ENCODE data around the gene RCC1. TPM values are rescaled to one million over a fixed set of nuclear protein-coding genes. Genes with fewer than 3 reads are reported as not detected.
"Not testable (repeated sequence)": the region's sequence is repeated elsewhere in the genome, so short reads cannot be mapped to it uniquely, and the experiment has no call there.

The RCC1 gene
- total RNA-seq, 6 experiments from 2014 or later, result 30.9 to 45.4 (median 38.4) TPM

DNA sequence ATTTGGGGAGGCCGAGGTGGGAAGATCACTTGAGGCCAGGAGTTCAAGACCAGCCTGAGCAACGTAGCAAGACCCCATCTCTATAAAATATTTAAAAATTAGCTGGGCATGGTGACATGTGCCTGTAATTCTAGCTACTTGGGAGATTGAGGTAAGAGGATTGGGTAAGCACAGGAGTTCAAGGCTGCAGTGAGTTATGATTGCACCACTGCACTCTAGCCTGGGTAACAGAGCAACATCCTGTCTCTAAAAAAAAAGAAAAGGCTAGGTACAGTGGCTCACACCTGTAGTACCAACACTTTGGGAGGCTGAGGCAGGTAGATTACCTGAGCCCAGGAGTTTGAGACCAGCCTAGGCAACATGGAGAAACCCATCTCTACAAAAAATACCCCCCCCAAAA lies 35.7 kb upstream of the RCC1 start:
- peaks cover 1% of the 10 kb centered on the region for H3K27me3 Mint-ChIP-seq (ENCODE audit: insufficient read depth)
- DNase-seq, result no peak
- no peak overlapping the region for H3K4me3 Mint-ChIP-seq
- H3K36me3 Mint-ChIP-seq (ENCODE audit: low read depth), result peaks cover 5% of the 10 kb centered on the region; the same call in 1 of the 2 replicates
- peaks cover 7% of the 10 kb centered on the region for H3K4me1 Mint-ChIP-seq (ENCODE audit: low read depth)
- TF ChIP-seq, protein P1, sequence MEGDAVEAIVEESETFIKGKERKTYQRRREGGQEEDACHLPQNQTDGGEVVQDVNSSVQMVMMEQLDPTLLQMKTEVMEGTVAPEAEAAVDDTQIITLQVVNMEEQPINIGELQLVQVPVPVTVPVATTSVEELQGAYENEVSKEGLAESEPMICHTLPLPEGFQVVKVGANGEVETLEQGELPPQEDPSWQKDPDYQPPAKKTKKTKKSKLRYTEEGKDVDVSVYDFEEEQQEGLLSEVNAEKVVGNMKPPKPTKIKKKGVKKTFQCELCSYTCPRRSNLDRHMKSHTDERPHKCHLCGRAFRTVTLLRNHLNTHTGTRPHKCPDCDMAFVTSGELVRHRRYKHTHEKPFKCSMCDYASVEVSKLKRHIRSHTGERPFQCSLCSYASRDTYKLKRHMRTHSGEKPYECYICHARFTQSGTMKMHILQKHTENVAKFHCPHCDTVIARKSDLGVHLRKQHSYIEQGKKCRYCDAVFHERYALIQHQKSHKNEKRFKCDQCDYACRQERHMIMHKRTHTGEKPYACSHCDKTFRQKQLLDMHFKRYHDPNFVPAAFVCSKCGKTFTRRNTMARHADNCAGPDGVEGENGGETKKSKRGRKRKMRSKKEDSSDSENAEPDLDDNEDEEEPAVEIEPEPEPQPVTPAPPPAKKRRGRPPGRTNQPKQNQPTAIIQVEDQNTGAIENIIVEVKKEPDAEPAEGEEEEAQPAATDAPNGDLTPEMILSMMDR (IDR thresholded peaks at IDR 0.05), result no peak
- no peaks in the 10 kb centered on the region for H3K9me3 Mint-ChIP-seq
- H3K27ac Mint-ChIP-seq, result no peak overlapping the region

DNA sequence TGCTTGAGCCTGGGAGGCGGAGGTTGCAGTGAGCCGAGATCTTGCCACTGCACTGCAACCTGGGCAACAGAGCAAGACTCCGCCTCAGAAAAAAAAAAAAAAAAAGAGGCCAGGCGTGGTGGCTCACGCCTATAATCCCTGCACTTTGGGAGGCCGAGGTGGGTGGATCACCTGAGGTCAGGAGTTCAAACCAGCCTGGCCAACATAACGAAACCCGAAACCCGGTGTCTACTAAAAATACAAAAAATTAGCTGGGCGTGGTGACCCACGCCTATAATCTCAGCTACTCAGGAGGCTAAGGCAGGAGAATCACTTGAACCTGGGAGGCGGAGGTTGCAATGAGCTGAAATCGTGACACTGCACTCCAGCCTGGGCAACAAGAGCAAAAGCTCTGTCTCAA lies 26.3 kb upstream of the RCC1 start:
- not testable (repeated sequence) for H3K4me3 Mint-ChIP-seq
- peaks cover 20% of the 10 kb centered on the region for H3K36me3 Mint-ChIP-seq (ENCODE audit: low read depth)

DNA sequence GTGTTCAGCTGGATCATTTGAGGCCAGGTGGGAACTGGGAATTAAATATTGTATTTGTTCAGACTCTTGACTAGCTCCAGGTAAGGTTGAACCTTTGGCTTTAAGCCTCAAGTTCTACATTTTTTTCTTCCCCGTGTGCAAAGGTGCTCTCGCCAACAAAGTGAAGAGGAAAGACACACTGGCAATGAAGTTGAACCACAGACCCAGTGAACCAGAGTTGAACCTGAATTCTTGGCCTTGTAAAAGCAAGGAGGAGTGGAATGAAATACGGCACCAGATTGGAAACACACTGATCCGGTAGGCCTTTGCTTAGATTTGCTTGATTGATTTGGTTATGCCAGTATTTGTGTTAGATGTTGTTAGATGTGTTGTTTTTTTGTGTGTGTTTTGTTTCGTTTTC lies 25.5 kb upstream of the RCC1 start:
- H3K27ac Mint-ChIP-seq, result no peak overlapping the region
- H3K4me1 Mint-ChIP-seq (ENCODE audit: low read depth), result no peaks in the 10 kb centered on the region; the same call in 1 of the 2 replicates
- H3K4me3 Mint-ChIP-seq, result no peak overlapping the region

More for the DNA sequence above, 26.3 kb upstream of the RCC1 start:
- H3K27ac Mint-ChIP-seq; DNase-seq; H3K27me3 Mint-ChIP-seq (ENCODE audit: insufficient read depth); H3K9me3 Mint-ChIP-seq; H3K4me1 Mint-ChIP-seq (ENCODE audit: low read depth): not testable (repeated sequence)

DNA sequence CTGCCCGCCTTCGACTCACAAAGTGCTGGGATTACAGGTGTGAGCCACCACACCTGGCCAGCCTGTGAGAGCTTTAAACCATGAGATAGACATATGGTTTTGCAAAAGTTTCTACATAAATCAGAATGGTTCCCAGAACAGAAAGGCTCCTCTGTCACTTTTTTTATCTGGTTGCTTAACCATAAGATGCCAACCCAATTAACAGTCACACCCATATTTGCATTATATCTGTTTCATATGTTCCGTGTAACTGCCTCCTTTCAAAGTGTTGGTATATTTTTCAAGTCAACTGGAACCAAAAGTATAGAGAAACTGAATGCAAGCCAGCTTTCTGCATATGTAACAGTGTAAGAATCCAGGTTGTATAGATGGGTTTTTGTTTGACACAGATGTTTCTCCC lies 23.7 kb upstream of the RCC1 start:
- Mint-ChIP-seq H3K27ac (no peak overlapping the region), H3K4me3 (no peak overlapping the region), H3K36me3 (ENCODE audit: low read depth) (peaks cover 20% of the 10 kb centered on the region), H3K9me3 (no peaks in the 10 kb centered on the region), H3K27me3 (ENCODE audit: insufficient read depth) (no peaks in the 10 kb centered on the region; the same call in 1 of the 2 replicates), H3K4me1 (ENCODE audit: low read depth) (no peaks in the 10 kb centered on the region; the same call in 1 of the 2 replicates)
- TF ChIP-seq, protein P1 (IDR thresholded peaks at IDR 0.05), result no peak
- no peak for DNase-seq

More for the DNA sequence above, 25.5 kb upstream of the RCC1 start:
- no peak for DNase-seq
- no peaks in the 10 kb centered on the region for H3K9me3 Mint-ChIP-seq
- TF ChIP-seq, protein P1 (IDR thresholded peaks at IDR 0.05), result no peak
- H3K36me3 Mint-ChIP-seq (ENCODE audit: low read depth), result peaks cover 20% of the 10 kb centered on the region
- H3K27me3 Mint-ChIP-seq (ENCODE audit: insufficient read depth), result no peaks in the 10 kb centered on the region; the same call in 1 of the 2 replicates

DNA sequence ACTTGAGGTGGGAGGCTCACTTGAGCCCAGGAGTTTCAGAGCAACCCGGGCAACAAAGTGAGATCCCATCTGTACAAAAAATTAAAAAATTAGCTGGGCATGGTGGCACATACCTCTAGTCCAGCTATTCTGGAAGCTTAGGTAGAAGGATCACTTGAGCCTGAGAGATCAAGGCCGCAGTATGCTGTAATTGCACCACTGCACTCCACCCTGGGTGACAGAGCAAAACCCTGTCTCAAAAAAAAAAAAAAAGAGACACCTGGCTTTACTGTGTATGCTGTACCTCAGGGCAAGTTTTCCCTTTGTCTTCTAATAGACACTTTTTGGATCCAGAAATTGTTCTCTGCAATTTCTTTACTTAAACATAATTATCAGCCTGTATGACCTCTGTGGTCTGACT lies 23.1 kb upstream of the RCC1 start:
- H3K27me3 Mint-ChIP-seq (ENCODE audit: insufficient read depth), result no peaks in the 10 kb centered on the region; the same call in 1 of the 2 replicates
- no peak overlapping the region for H3K4me3 Mint-ChIP-seq
- TF ChIP-seq, protein P1 (IDR thresholded peaks at IDR 0.05), result no peak
- no peak for DNase-seq
- no peaks in the 10 kb centered on the region for H3K9me3 Mint-ChIP-seq
- H3K4me1 Mint-ChIP-seq (ENCODE audit: low read depth), result no peaks in the 10 kb centered on the region; the same call in 1 of the 2 replicates
- H3K27ac Mint-ChIP-seq, result peak overlapping the region; percentile 49; the same call in 1 of the 2 replicates
- H3K36me3 Mint-ChIP-seq (ENCODE audit: low read depth), result peaks cover 19% of the 10 kb centered on the region

DNA sequence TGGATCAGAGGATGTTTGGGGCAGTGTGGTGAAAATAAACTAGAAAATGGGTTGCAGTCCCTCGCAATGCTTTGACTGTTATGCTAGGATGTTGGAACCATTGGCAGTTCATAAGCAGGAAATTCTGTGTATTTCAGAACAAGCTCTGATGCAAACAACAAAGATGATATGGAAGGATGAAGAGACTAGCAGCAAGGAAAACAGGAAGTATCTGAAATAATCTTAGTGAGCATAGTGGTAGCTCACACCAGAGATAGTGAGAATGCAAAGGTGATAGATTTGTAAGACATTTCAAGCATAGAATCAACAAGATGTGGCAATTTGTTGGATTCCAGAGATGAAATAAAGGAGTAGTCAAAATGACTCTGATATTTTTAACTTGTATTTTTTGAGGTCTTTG lies 11.1 kb upstream of the RCC1 start:
- Mint-ChIP-seq H3K9me3 (no peaks in the 10 kb centered on the region), H3K36me3 (ENCODE audit: low read depth) (peaks cover 15% of the 10 kb centered on the region), H3K27ac (no peak overlapping the region), H3K4me1 (ENCODE audit: low read depth) (0 out of 2 replicates have a peak, but pooled peaks cover 3% of the 10 kb centered on the region), H3K27me3 (ENCODE audit: insufficient read depth) (peaks cover 1% of the 10 kb centered on the region), H3K4me3 (no peak overlapping the region)
- TF ChIP-seq, protein P1 (IDR thresholded peaks at IDR 0.05), result no peak
- DNase-seq, result no peak
